Measurements from ENCODE around the gene DCANP1. TPM values are rescaled to one million over a fixed set of nuclear protein-coding genes. Genes with fewer than 3 reads are reported as not detected.

The DCANP1 gene
- total RNA-seq, 2 experiments from 2014 or later, result not detected

DNA sequence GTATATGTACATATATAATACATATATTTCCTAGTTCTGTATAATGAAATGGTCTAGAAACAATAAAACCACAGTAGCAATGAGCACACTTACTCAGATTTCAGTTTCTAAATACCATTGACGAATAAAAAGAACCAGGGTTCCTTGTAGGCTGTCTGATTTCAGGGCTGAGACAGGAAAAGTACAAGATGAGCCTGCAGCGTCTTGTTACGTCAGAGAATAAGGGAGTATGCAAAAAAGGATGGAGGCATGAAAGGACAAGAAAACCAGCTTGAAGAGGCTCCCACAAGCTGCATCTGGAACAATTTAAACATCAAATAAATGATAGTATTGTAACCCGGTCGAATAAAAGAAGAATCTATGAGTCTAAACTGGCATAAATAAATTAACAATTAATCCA lies 22.8 kb upstream of the DCANP1 start:
- no peak overlapping the region for H3K4me3 ChIP-seq (ENCODE audit: low read depth, low read length, poor library complexity, severe bottlenecking)
- DNase-seq (ENCODE audit: low spot score), result no peak
- no peaks in the 10 kb centered on the region for H4K20me1 ChIP-seq (ENCODE audit: insufficient read depth, low read length)
- H3K36me3 ChIP-seq (ENCODE audit: insufficient read depth, low read length), result no peaks in the 10 kb centered on the region
- H3K79me2 ChIP-seq (ENCODE audit: insufficient read depth, low read depth, low read length), result no peaks in the 10 kb centered on the region
- CTCF ChIA-PET (ENCODE audit: unreplicated experiment), result no interaction called here
- H3K9me3 ChIP-seq (ENCODE audit: low read length), result no peaks in the 10 kb centered on the region
- TF ChIP-seq EZH2phosphoT487 (IDR thresholded peaks at IDR 0.05; ENCODE audit: borderline replicate concordance, low read depth, low read length), result no peak
- TF ChIP-seq, protein P1, sequence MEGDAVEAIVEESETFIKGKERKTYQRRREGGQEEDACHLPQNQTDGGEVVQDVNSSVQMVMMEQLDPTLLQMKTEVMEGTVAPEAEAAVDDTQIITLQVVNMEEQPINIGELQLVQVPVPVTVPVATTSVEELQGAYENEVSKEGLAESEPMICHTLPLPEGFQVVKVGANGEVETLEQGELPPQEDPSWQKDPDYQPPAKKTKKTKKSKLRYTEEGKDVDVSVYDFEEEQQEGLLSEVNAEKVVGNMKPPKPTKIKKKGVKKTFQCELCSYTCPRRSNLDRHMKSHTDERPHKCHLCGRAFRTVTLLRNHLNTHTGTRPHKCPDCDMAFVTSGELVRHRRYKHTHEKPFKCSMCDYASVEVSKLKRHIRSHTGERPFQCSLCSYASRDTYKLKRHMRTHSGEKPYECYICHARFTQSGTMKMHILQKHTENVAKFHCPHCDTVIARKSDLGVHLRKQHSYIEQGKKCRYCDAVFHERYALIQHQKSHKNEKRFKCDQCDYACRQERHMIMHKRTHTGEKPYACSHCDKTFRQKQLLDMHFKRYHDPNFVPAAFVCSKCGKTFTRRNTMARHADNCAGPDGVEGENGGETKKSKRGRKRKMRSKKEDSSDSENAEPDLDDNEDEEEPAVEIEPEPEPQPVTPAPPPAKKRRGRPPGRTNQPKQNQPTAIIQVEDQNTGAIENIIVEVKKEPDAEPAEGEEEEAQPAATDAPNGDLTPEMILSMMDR (conservative IDR thresholded peaks at IDR 0.05; ENCODE audit: low read length), result no peak
- no TSS peak for BruUV-seq (replicated peaks)
- no peak overlapping the region for H3K27ac ChIP-seq (ENCODE audit: low read depth, low read length, poor library complexity, severe bottlenecking)
- no peaks in the 10 kb centered on the region for H3K4me1 ChIP-seq (ENCODE audit: insufficient read depth, low read length, poor library complexity, severe bottlenecking)
- POLR2A ChIA-PET, result no interaction called here
- no peaks in the 10 kb centered on the region for H3K9me2 ChIP-seq (ENCODE audit: insufficient read depth, low read length)
- H3K4me2 ChIP-seq (ENCODE audit: low read length), result no peak overlapping the region
- intact Hi-C loops (cut with micrococcal nuclease; ENCODE audit: unreplicated experiment), result loop anchor here (10.0 kb wide), 1 partner anchor 365 kb away; the partner anchor contains the start of gene SLC25A48
- no peak overlapping the region for H2AFZ ChIP-seq (ENCODE audit: low read length)

DNA sequence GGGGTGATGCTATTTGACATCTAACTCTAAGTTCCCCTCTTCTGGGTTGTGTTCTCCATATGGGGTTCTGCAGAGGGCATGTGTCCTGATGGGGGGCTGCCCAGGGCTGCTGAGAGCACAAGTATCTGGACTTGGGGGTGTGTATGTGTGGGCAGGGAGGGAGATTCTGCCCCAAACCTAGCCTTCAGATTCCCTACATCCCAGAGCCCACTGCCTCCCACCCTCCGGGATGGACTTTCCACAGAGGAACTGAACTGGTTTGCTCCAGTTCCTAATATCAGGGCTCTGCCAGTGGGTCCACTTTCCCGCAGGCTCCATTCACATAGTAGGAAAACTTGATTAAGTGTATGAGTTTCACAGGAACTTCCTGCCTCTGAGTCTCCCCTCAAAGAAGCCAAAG lies 21.4 kb upstream of the DCANP1 start:
- Histone ChIP-seq H3K4me2 (ENCODE audit: low read length) (no peak overlapping the region), H3K9me3 (ENCODE audit: low read length) (no peaks in the 10 kb centered on the region), H3K36me3 (ENCODE audit: insufficient read depth, low read length) (no peaks in the 10 kb centered on the region), H3K9me2 (ENCODE audit: insufficient read depth, low read length) (no peaks in the 10 kb centered on the region), H3K27ac (ENCODE audit: low read depth, low read length, poor library complexity, severe bottlenecking) (no peak overlapping the region), H2AFZ (ENCODE audit: low read length) (no peak overlapping the region), H3K4me3 (ENCODE audit: low read depth, low read length, poor library complexity, severe bottlenecking) (no peak overlapping the region), H4K20me1 (ENCODE audit: insufficient read depth, low read length) (no peaks in the 10 kb centered on the region), H3K4me1 (ENCODE audit: insufficient read depth, low read length, poor library complexity, severe bottlenecking) (no peaks in the 10 kb centered on the region), H3K79me2 (ENCODE audit: insufficient read depth, low read depth, low read length) (no peaks in the 10 kb centered on the region)
- CTCF ChIA-PET (ENCODE audit: unreplicated experiment), result no interaction called here
- no peak for DNase-seq (ENCODE audit: low spot score)
- POLR2A ChIA-PET, result no interaction called here
- intact Hi-C loops (cut with micrococcal nuclease; ENCODE audit: unreplicated experiment), result loop anchor here (10.0 kb wide), 1 partner anchor 366 kb away; the partner anchor contains the start of gene SLC25A48
- TF ChIP-seq, protein P1 (conservative IDR thresholded peaks at IDR 0.05; ENCODE audit: low read length), result no peak
- TF ChIP-seq EZH2phosphoT487 (IDR thresholded peaks at IDR 0.05; ENCODE audit: borderline replicate concordance, low read depth, low read length), result no peak
- BruUV-seq (replicated peaks), result no TSS peak

DNA sequence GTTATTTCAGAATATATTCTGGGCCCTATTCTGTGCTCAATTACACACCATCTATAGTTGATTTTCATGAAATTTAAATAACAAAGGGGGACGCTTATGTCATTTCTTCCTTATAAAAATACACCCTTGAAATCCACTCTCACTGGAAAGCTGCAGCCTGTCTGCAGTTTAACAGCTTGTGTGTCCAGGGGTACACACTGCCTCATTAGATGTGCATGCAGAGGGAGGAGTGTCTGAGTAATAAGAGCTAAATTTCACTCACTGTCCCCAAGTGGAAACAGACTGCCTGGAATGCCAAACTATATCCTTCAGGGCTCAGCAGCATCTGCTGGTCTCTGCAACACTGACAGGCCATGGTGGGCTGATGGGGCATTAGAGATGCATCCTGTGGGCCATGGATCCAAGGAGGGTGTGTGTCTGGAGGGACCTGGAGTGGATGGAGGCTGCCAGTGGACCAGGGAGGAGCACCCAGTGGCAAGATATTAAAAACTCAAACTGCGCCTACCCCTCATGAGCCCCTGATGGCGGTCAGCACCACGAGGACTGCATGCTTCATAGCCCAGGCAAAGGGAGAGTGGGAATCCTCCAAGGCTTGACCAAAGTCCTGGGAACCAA lies 20.8 kb upstream of the DCANP1 start:
- Histone ChIP-seq H3K27ac (ENCODE audit: low read depth, low read length, poor library complexity, severe bottlenecking) (no peak overlapping the region), H3K9me2 (ENCODE audit: insufficient read depth, low read length) (no peaks in the 10 kb centered on the region), H3K36me3 (ENCODE audit: insufficient read depth, low read length) (no peaks in the 10 kb centered on the region), H3K79me2 (ENCODE audit: insufficient read depth, low read depth, low read length) (no peaks in the 10 kb centered on the region), H3K4me1 (ENCODE audit: insufficient read depth, low read length, poor library complexity, severe bottlenecking) (no peaks in the 10 kb centered on the region), H3K4me3 (ENCODE audit: low read depth, low read length, poor library complexity, severe bottlenecking) (no peak overlapping the region), H3K9me3 (ENCODE audit: low read length) (no peaks in the 10 kb centered on the region), H4K20me1 (ENCODE audit: insufficient read depth, low read length) (no peaks in the 10 kb centered on the region), H3K4me2 (ENCODE audit: low read length) (no peak overlapping the region), H2AFZ (ENCODE audit: low read length) (no peak overlapping the region)
- ChIA-PET POLR2A (no interaction called here), CTCF (ENCODE audit: unreplicated experiment) (no interaction called here)
- BruUV-seq (replicated peaks), result no TSS peak
- intact Hi-C loops (cut with micrococcal nuclease; ENCODE audit: unreplicated experiment), result loop anchor here (10.0 kb wide), 1 partner anchor 367 kb away; the partner anchor contains the start of gene SLC25A48
- no peak for DNase-seq (ENCODE audit: low spot score)
- no peak for TF ChIP-seq EZH2phosphoT487 (IDR thresholded peaks at IDR 0.05; ENCODE audit: borderline replicate concordance, low read depth, low read length)
- TF ChIP-seq, protein P1 (conservative IDR thresholded peaks at IDR 0.05; ENCODE audit: low read length), result no peak
